NB4 (cell line): Measurements from ENCODE around the gene AR.

Experiments used
- MYC ChIP-seq: IDR thresholded peaks from 2 replicates; pipeline ENCODE4 v1.6.1; 2011; ENCODE audit warnings: low read depth, low read length
- POLR2A ChIP-seq: IDR thresholded peaks from 2 replicates; pipeline ENCODE4 v1.6.1; 2011; ENCODE audit warnings: mild to moderate bottlenecking; ENCODE audit not compliant: insufficient read length; ENCODE audit errors: extremely low read depth
- TF ChIP-seq, protein P1 (sequence below): IDR thresholded peaks from one replicate; pipeline ENCODE4 v1.5.1; 2012; ENCODE audit warnings: low read depth, low read length
- TF ChIP-seq, protein P2 (sequence below): IDR thresholded peaks from 2 replicates; pipeline ENCODE4 v1.6.1; 2011; ENCODE audit warnings: low read depth, low read length

DNA sequence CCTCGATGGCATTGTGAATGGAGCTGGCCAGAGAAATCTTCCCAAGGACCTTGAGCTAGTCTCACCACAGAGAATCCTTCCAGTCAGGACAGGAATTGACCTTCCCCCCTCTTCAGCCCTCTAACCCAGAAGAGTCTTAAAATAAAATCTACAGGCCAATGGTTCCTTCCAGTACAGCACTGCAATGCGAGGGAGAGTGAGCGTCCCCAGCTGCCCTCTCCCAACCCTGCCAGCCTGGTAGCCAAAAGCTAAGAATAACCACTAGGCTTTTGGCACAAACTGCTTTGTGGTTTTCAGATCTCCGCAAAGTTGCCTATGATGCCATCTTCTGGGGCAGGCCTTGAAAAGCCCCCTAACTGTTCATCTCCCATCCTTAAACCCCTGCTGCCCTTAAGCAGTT is 175.1 kb downstream of the AR start:
- TF ChIP-seq POLR2A (no peak), MYC (no peak)
- TF ChIP-seq, protein P1, sequence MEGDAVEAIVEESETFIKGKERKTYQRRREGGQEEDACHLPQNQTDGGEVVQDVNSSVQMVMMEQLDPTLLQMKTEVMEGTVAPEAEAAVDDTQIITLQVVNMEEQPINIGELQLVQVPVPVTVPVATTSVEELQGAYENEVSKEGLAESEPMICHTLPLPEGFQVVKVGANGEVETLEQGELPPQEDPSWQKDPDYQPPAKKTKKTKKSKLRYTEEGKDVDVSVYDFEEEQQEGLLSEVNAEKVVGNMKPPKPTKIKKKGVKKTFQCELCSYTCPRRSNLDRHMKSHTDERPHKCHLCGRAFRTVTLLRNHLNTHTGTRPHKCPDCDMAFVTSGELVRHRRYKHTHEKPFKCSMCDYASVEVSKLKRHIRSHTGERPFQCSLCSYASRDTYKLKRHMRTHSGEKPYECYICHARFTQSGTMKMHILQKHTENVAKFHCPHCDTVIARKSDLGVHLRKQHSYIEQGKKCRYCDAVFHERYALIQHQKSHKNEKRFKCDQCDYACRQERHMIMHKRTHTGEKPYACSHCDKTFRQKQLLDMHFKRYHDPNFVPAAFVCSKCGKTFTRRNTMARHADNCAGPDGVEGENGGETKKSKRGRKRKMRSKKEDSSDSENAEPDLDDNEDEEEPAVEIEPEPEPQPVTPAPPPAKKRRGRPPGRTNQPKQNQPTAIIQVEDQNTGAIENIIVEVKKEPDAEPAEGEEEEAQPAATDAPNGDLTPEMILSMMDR, result no peak
- TF ChIP-seq, protein P2, sequence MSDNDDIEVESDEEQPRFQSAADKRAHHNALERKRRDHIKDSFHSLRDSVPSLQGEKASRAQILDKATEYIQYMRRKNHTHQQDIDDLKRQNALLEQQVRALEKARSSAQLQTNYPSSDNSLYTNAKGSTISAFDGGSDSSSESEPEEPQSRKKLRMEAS, result no peak
